ENCODE measurements around the gene SP1. TPM values are rescaled to one million over a fixed set of nuclear protein-coding genes. Genes with fewer than 3 reads are reported as not detected.
A peak's percentile ranks its signal among the peaks of the same experiment; 100 is the strongest.

Gene SP1
- total and polyA plus RNA-seq, 2 donors (not counting 1 experiment from before 2014, with no cell fraction given), result 26.0 to 129 TPM

DNA sequence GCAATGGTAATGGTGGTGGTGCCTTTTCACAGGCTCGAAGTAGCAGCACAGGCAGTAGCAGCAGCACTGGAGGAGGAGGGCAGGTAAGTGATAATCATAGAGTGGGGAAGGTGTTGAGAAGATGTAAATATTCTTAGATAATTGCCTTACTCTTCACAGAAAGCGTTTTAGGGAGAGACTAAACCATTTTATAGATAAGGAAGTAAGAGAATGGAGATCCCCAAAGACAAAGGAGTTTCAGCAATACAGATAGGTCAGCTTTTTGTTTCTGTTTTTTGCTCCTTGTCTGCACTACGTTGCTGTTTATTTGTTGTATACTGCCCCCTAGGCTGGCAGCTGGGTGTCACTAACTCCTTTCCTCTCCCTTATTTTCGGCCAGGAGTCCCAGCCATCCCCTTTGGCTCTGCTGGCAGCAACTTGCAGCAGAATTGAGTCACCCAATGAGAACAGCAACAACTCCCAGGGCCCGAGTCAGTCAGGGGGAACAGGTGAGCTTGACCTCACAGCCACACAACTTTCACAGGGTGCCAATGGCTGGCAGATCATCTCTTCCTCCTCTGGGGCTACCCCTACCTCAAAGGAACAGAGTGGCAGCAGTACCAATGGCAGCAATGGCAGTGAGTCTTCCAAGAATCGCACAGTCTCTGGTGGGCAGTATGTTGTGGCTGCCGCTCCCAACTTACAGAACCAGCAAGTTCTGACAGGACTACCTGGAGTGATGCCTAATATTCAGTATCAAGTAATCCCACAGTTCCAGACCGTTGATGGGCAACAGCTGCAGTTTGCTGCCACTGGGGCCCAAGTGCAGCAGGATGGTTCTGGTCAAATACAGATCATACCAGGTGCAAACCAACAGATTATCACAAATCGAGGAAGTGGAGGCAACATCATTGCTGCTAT is 2.0 kb downstream of the SP1 start:
- ChIA-PET CTCF (interaction anchor here (0.6 to 7.9 kb wide), 13 partner anchors 8 to 61 kb away, joined by 3 to 132 read pairs (median 4); partner anchors contain the start of gene AAAS), POLR2A (interaction anchor here (1.0 to 1.2 kb wide), 2 partner anchors 30 to 119 kb away, joined by 3 to 6 read pairs; partner anchors contain the start of gene TARBP2)
- H3K9me3 Mint-ChIP-seq (ENCODE audit: insufficient read depth), result no peaks in the 10 kb centered on the region
- Histone ChIP-seq H3K27ac (ENCODE audit: low read length in 2 of 2) (peak overlapping the region; percentile 30 to 61), H3K9ac (ENCODE audit: low read length) (peak overlapping the region; percentile 63), H3K4me1 (ENCODE audit: control insufficient read depth in 2 of 2, insufficient read depth in 2 of 2, low read length in 2 of 2) (peaks cover 47 to 56% of the 10 kb centered on the region in 2 donors), H3K9me3 (ENCODE audit: control extremely low read depth in 1 of 3, control insufficient read depth in 2 of 3, insufficient read depth in 1 of 3, low read length in 2 of 3) (no peaks in the 10 kb centered on the region), H3K79me2 (ENCODE audit: control insufficient read depth, insufficient read depth, low read length) (peaks cover 62% of the 10 kb centered on the region), H3K4me2 (replicated peaks; ENCODE audit: low read depth, low read length, poor library complexity, severe bottlenecking) (peak overlapping the region; percentile 79), H4K20me1 (ENCODE audit: control insufficient read depth, insufficient read depth, low read length, poor library complexity, severe bottlenecking) (peaks cover 55% of the 10 kb centered on the region), H3K27me3 (replicated peaks in 1 of 4; ENCODE audit: control extremely low read depth in 1 of 4, control insufficient read depth in 3 of 4, insufficient read depth in 4 of 4, low read length in 3 of 4) (no peaks in the 10 kb centered on the region), H2AFZ (ENCODE audit: insufficient read depth, low read depth, low read length, poor library complexity, severe bottlenecking) (no peak overlapping the region), H3K36me3 (replicated peaks in 1 of 2; ENCODE audit: control extremely low read depth in 1 of 2, control insufficient read depth in 1 of 2, extremely low read depth in 1 of 2, insufficient read depth in 2 of 2, low read length in 1 of 2) (peaks cover 15 to 31% of the 10 kb centered on the region in 2 experiments), H3K4me3 (ENCODE audit: control extremely low read depth in 1 of 5, extremely low read depth in 1 of 5, insufficient read depth in 1 of 5, low read depth in 2 of 5, low read length in 4 of 5) (peak overlapping the region in 1 of 5 experiments; percentile 67)
- 52% methylated on average over 7 of the region's 9 CpGs for WGBS (ENCODE audit: insufficient coverage)
- H3K27ac Mint-ChIP-seq, result peak overlapping the region; percentile 80
- TF ChIP-seq CTCF (IDR thresholded peaks at IDR 0.05) (peak; percentile 45), EZH2 (IDR thresholded peaks at IDR 0.05; ENCODE audit: borderline replicate concordance, insufficient read depth, low read depth, low read length, poor library complexity, severe bottlenecking) (no peak)
- ATAC-seq (ENCODE audit: low read depth) (no peak), DNase-seq (peak; percentile 64)
- no peaks in the 10 kb centered on the region for H3K27me3 Mint-ChIP-seq
- intact Hi-C loops (cut with micrococcal nuclease), result no loop called here
- H3K4me1 Mint-ChIP-seq, result peaks cover 44% of the 10 kb centered on the region
- peak overlapping the region; percentile 88 for H3K4me3 Mint-ChIP-seq
